HG02938 (cell line): Measurements from ENCODE around the gene VASN.

Experiments
- ATAC-seq: cut with Tn5 transposase; IDR thresholded peaks from one replicate; pipeline ENCODE4 v1.9.1; 2021; ENCODE audit warnings: mild to moderate bottlenecking, moderate library complexity; ENCODE audit not compliant: unreplicated experiment

The VASN gene

DNA sequence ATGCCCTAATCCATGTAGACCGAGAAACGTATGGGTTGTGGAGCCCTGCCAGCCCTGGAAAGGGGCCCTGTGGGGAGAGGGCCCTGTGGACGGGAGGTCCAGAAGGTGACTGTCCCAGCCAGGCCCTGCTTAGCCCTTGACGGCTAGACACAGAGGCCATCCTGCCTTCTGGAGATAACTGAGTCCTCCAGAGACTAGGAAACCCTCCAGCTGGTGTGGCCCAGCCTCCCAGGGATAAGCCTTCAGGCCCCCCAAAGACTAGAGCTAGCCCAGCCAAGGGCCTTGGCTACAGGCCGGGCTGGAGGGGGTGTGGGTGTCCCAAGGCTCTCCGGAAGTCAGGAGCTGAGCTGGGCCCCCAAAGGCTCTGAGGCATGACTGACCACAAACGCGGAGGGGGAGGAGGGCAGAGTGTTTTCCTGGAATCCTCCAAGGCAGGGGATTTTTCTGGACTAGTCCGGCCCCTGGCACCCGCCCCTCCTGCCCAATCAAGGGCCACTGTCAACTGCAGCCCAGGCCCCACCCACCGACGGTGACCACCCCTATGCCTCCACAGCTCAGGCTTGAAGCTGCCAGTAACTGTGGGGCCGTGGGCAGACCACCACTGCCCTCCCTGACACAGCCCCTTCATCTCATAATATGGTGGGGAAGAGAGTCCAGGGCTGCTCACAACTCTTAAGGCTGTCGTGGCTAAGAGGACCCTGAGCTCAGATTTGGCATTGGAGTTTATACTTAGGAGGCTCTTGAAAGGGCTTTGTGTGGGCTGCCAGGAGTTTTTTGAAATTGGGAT is 885 bp upstream of the VASN start:
- ATAC-seq, result no peak

GRCh38 chr16:4372001-4372577 is 441 bp downstream of the VASN start:
- no peak for ATAC-seq

DNA sequence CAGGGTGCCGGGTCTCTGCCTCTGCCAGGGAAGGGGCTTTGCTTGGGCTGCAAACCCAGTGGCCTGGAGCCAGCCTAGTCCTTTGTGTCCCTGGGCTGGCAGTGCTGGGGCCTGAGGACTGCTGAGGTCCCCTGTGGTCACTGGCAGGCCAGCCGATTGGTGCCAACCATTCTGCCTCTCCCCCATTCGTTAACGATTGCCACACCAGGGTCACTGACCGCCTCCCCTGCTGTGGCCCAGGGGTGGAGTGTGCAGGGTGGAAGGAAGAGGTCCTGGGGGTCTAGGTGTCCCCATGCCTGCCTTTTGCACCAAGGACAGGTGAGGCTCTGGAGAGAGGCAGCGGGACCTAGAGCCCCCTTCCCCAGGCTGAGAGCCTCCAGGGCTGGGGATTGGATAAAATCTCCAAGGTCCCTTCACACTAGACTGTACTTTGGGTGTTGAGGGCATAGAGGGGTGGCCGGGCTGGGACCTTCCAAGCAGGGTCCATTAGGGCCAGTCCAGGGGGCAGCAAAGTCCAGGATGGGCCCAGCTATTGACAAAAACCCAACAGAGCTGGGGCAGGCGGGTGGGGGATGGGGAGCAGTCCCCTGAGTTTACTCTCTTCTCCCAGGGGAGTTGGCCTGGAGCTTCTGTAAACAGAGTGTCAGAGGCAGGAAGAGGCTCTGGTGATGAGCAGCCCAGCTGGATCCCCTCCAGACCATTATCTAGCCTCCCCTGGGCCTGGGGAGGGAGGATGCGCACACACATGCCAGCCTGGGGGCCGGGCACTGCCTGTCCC is 1.1 kb downstream of the VASN start:
- ATAC-seq, result no peak

DNA sequence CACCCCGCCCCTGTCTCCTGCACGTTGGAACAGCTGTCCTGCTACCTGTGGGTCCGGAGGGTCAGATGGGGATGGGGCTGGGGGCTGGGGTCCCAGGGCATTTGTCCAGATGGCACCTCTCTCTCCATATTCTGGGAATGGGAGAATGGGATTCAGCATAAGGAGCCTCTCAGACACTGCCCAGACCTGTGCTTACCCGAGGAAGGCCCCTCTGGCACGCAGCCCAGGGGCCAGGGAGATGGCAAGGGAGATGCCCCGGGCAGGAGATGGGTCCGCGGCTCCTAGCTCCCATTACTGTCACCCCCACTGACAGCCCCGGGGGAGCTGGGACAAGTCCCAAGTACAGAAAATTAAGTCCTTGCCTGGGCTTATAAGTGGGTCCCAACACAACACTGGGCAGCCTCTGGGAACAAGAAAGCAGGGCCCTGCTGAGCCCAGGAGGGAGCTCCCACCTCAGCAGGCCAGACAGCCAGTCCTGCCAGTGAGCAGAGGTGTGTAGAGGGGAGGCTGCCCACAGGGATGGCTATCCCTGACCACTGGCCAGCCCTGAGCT is 1.8 kb downstream of the VASN start:
- ATAC-seq, result no peak

DNA sequence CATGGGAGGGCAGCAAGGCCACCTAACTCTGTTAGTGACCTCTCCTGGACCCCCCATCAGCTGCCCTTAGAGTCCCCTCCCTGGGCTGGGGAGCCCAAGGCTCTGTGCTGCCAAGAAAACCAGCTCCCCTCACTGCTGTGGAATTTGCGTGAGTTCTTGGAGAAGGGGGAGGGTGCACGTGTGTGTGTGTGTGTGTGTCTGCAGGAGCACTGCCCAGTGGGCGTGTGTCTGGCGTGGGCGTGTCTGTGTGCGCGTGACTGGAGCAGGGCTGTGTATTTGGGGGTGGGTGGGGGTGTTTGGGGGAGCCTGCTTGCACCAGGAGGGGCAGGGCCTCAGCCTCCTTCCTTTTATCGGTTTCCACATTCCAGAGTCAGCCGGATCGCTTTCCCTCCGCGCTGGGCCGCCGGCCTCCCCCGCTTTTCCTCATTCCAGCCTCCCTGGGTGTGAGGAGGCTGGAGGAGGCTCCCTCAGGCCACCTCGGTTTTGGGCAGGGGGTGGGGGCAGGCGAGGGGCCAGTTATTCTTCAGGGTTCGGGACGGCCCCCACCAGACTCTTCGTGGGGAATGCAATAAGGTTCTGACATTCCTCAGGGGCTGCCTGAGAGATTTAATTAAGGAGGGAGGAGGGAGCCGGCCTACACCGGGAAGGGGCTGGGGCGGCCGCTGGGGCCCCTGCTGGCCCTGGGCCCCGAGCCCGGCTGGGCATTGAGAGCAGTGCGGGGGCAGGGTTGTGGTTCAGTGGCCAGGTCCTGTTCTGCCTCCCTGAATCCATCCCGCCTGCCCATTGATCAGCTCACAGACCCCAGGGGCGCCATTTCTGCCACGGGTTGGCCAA is 2.5 kb downstream of the VASN start:
- no peak for ATAC-seq

- no peak for ATAC-seq
These were observed 4.1 kb downstream of the VASN start for GRCh38 chr16:4375717-4376116.

GRCh38 chr16:4376126-4376892 is 4.7 kb downstream of the VASN start:
- no peak for ATAC-seq

DNA sequence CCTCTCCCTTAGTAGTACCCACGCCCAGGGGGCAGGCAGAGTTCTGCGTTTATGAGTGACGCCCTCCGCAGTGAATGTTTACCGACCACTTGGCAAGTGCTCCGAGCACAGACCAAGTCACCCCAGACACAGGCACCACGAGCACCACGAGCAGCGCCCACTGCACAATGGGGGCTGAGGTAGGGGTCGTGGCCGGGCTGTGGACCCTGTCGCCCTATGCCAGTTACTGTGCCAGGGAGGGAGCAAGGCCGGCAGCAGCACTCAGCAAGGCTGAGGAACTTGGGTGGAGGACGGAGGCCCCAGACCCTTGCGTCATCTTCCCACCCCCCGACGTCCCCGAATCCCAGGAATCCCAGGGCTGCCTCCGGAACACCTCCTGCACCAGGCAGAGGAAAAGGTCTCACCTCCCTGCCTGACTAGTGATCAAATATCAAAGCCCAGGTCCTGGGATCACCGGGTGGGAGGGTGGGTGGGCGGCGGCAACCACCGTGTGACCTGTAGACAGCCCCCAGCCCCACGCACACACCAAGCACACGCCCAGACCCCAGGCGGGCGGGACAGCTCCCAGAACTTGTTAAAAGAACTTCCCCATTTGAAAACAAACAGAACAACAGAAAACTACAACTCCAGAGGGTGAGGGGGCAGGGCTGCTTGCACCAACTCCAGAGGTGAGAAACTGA is 5.4 kb downstream of the VASN start:
- no peak for ATAC-seq

DNA sequence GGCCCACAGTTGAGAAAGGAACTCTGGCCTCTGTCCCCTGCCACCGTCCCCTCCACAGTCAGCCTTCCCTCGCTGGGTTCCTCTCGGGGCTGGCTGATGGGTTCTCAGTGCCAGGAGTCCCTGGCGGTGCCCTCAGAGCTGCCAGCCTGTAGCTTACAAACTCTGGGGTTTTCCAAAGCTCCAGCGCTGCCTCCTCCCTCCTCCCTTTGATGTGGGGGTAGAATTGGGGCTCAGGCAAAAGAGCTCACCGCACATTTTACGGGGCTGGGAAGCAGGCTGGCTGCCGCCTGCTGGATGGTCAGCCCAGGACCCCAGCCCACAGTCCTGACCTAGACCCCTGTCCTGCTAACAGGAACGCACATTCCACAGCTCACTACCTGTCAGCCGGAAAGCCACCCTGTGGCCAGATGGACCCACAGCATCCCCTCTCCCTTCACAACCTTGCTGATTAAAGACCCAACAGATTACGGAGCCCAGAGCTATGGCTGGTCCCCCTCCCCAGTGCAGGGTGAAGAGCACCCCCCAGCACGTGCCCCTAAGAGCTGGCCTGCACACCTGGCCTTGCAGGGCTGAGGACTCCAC is 6.0 kb downstream of the VASN start:
- ATAC-seq, result no peak

GRCh38 chr16:4378161-4378666 is 6.6 kb downstream of the VASN start:
- ATAC-seq, result no peak

GRCh38 chr16:4378999-4379690 is 7.5 kb downstream of the VASN start:
- no peak for ATAC-seq

- ATAC-seq, result no peak
These were observed 8.7 kb downstream of the VASN start for GRCh38 chr16:4380119-4381063.

DNA sequence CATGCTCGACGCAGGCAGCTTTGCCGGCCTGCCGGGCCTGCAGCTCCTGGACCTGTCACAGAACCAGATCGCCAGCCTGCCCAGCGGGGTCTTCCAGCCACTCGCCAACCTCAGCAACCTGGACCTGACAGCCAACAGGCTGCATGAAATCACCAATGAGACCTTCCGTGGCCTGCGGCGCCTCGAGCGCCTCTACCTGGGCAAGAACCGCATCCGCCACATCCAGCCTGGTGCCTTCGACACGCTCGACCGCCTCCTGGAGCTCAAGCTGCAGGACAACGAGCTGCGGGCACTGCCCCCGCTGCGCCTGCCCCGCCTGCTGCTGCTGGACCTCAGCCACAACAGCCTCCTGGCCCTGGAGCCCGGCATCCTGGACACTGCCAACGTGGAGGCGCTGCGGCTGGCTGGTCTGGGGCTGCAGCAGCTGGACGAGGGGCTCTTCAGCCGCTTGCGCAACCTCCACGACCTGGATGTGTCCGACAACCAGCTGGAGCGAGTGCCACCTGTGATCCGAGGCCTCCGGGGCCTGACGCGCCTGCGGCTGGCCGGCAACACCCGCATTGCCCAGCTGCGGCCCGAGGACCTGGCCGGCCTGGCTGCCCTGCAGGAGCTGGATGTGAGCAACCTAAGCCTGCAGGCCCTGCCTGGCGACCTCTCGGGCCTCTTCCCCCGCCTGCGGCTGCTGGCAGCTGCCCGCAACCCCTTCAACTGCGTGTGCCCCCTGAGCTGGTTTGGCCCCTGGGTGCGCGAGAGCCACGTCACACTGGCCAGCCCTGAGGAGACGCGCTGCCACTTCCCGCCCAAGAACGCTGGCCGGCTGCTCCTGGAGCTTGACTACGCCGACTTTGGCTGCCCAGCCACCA is 9.7 kb downstream of the VASN start:
- ATAC-seq, result no peak

GRCh38 chr16:4381935-4382794 is 10.5 kb downstream of the VASN start:
- ATAC-seq, result no peak

GRCh38 chr16:4382795-4383357 is 11.2 kb downstream of the VASN start:
- ATAC-seq, result no peak
